PC-3 (cell line): ENCODE data around the gene CDK5RAP2. TPM values are rescaled to one million over a fixed set of nuclear protein-coding genes. Genes with fewer than 3 reads are reported as not detected.

Source experiments
- ATAC-seq: fragments of 200-7000 bp; cut with Tn5 transposase; 2 replicates; pipeline ENCODE4 v1.9.1; 2020; ENCODE audit warnings: mild to moderate bottlenecking, moderate library complexity
- BruUV-seq: library from RNA; stranded (reverse); fragments of 400-500 nt; replicated peaks from 2 replicates; lab custom pipeline; 2021; lab: Mats Ljungman, UMichigan
- CTCF ChIA-PET: fragments of 300-600 bp; sonication (Branson Sonifier 250); formaldehyde crosslinking; loops from one replicate; lab custom pipeline; 2022; ENCODE audit warnings: antibody characterized with exemption; lab: Charles Lee
- POLR2A ChIA-PET: fragments of 300-600 bp; sonication (Branson Sonifier 250); formaldehyde crosslinking; loops from one replicate; lab custom pipeline; 2022; ENCODE audit warnings: antibody characterized with exemption; ENCODE audit not compliant: unreplicated experiment; lab: Charles Lee
- DNase-seq: peaks from one replicate; pipeline ENCODE4 v3.0.0-alpha.2; 2015
- H2AFZ ChIP-seq: fragments of 300-600 bp; sonication (generic); 2 replicates; pipeline ENCODE4 v1.6.0; 2016; ENCODE audit warnings: antibody characterized with exemption, low read length
- H3F3A ChIP-seq: fragments of 300-600 bp; sonication (generic); one replicate; pipeline ENCODE4 v1.6.0; 2017; ENCODE audit warnings: antibody characterized with exemption, low read length, control low read depth, mild to moderate bottlenecking; ENCODE audit not compliant: unreplicated experiment
- H3K27ac ChIP-seq: fragments of 300-600 bp; sonication (generic); 2 replicates; pipeline ENCODE4 v1.5.1; 2016; ENCODE audit warnings: mild to moderate bottlenecking, low read length
- H3K27me3 ChIP-seq: fragments of 300-600 bp; sonication (generic); 2 replicates; pipeline ENCODE4 v1.6.1; 2016; ENCODE audit warnings: low read length, mixed read lengths
- H3K36me3 ChIP-seq: fragments of 300-600 bp; sonication (generic); 2 replicates; pipeline ENCODE4 v1.6.1; 2016; ENCODE audit warnings: low read depth, mixed run types, low read length, mixed read lengths
- H3K4me1 ChIP-seq: fragments of 300-600 bp; sonication (generic); 2 replicates; pipeline ENCODE4 v1.5.1; 2016; ENCODE audit warnings: low read length; ENCODE audit not compliant: insufficient read depth
- H3K4me2 ChIP-seq: fragments of 300-600 bp; sonication (generic); 2 replicates; pipeline ENCODE4 v1.6.0; 2016; ENCODE audit warnings: low read length
- H3K4me3 ChIP-seq: fragments of 300-600 bp; sonication (generic); 2 replicates; pipeline ENCODE4 v1.5.1; 2016; ENCODE audit warnings: mild to moderate bottlenecking, low read length, mixed read lengths
- H3K79me2 ChIP-seq: fragments of 300-600 bp; sonication (generic); 2 replicates; pipeline ENCODE4 v1.6.1; 2017; ENCODE audit warnings: low read length, mixed read lengths
- H3K9ac ChIP-seq: fragments of 300-600 bp; sonication (generic); 2 replicates; pipeline ENCODE4 v1.6.0; 2016; ENCODE audit warnings: mild to moderate bottlenecking, low read length
- H3K9me2 ChIP-seq: fragments of 300-600 bp; sonication (generic); replicated peaks from 2 replicates; pipeline ENCODE4 v1.6.1; 2016; ENCODE audit warnings: mixed run types, low read length, mixed read lengths
- H3K9me3 ChIP-seq: fragments of 300-600 bp; sonication (generic); 2 replicates; pipeline ENCODE4 v1.6.1; 2016; ENCODE audit warnings: low read length, mixed read lengths
- H4K20me1 ChIP-seq: fragments of 300-600 bp; sonication (generic); 2 replicates; pipeline ENCODE4 v1.6.1; 2016; ENCODE audit warnings: low read length, mixed read lengths
- CTCF ChIP-seq: fragments of 300-600 bp; sonication (generic); conservative IDR thresholded peaks from 2 replicates; pipeline ENCODE4 v1.5.1; 2017; ENCODE audit warnings: antibody characterized with exemption, low read depth, mild to moderate bottlenecking, low read length
- EZH2 ChIP-seq: fragments of 300-600 bp; sonication (generic); IDR thresholded peaks from one replicate; pipeline ENCODE4 v1.6.1; 2017; ENCODE audit warnings: antibody characterized with exemption, mild to moderate bottlenecking, low read length; ENCODE audit not compliant: unreplicated experiment
- EZH2phosphoT487 ChIP-seq: fragments of 300-600 bp; sonication (generic); IDR thresholded peaks from 2 replicates; pipeline ENCODE4 v1.6.1; 2018; ENCODE audit warnings: mild to moderate bottlenecking, antibody characterized with exemption, low read length, borderline replicate concordance
- intact Hi-C: fragments of 100-400 bp; cut with micrococcal nuclease; formaldehyde crosslinking; loops from 2 replicates; pipeline ENCODE4 v1.9.0; 2023
- total RNA-seq: library from RNA; depleted of rRNA; stranded (reverse); fragments of >200 nt; gene quantifications from 2 replicates; pipeline ENCODE4 v1.2.3, GENCODE V29; 2014

The CDK5RAP2 gene
- total RNA-seq, 1 experiment from 2014 or later, result 37.4 TPM

GRCh38 chr9:120478208-120478607, 101.8 kb downstream of the CDK5RAP2 start:
- BruUV-seq, result no TSS peak
- peak; percentile 30; the same call in 1 of the 2 replicates for ATAC-seq
- CTCF ChIA-PET, result interaction anchor here (0.5 kb wide), 1 partner anchor 39 kb away, joined by 3 read pairs; no protein-coding TSS in a partner anchor
- Histone ChIP-seq H3K9me2 (no peaks in the 10 kb centered on the region), H3K27me3 (no peaks in the 10 kb centered on the region), H2AFZ (no peak overlapping the region), H3K4me1 (no peaks in the 10 kb centered on the region), H4K20me1 (no peaks in the 10 kb centered on the region), H3K27ac (peak overlapping the region; percentile 17; the same call in 1 of the 2 replicates), H3K9ac (no peak overlapping the region), H3K36me3 (peaks cover 19% of the 10 kb centered on the region), H3F3A (no peaks in the 10 kb centered on the region), H3K79me2 (no peaks in the 10 kb centered on the region), H3K9me3 (no peaks in the 10 kb centered on the region), H3K4me3 (no peak overlapping the region), H3K4me2 (no peak overlapping the region)
- POLR2A ChIA-PET, result no interaction called here
- TF ChIP-seq CTCF, result no peak
- no peak for TF ChIP-seq EZH2
- TF ChIP-seq EZH2phosphoT487, result no peak
- intact Hi-C loops, result loop anchor here (10.0 kb wide), 1 partner anchor 513 kb away; no protein-coding TSS in a partner anchor
- DNase-seq, result peak; percentile 16

GRCh38 chr9:120477534-120478001, 102.4 kb downstream of the CDK5RAP2 start:
- Histone ChIP-seq H3K79me2 (no peaks in the 10 kb centered on the region), H3K36me3 (peaks cover 18% of the 10 kb centered on the region), H3F3A (no peaks in the 10 kb centered on the region), H3K4me3 (no peak overlapping the region), H3K27me3 (no peaks in the 10 kb centered on the region), H4K20me1 (no peaks in the 10 kb centered on the region), H3K4me2 (no peak overlapping the region), H3K9me3 (no peaks in the 10 kb centered on the region), H3K9ac (no peak overlapping the region), H2AFZ (no peak overlapping the region), H3K27ac (no peak overlapping the region), H3K9me2 (no peaks in the 10 kb centered on the region), H3K4me1 (no peaks in the 10 kb centered on the region)
- DNase-seq (peak; percentile 63), ATAC-seq (peak; percentile 93)
- no TSS peak for BruUV-seq
- ChIA-PET POLR2A (no interaction called here), CTCF (interaction anchor here (0.5 to 1.1 kb wide), 5 partner anchors 8 to 169 kb away, joined by 3 to 4 read pairs (median 3); no protein-coding TSS in a partner anchor)
- intact Hi-C loops, result loop anchor here (10.0 kb wide), 1 partner anchor 513 kb away; no protein-coding TSS in a partner anchor
- TF ChIP-seq CTCF (peak; percentile 80), EZH2 (no peak)

- Histone ChIP-seq H4K20me1 (no peaks in the 10 kb centered on the region), H3K27me3 (no peaks in the 10 kb centered on the region), H3K9ac (no peak overlapping the region), H3K4me2 (no peak overlapping the region), H3K27ac (no peak overlapping the region), H3K9me3 (no peaks in the 10 kb centered on the region), H3K4me1 (no peaks in the 10 kb centered on the region), H3K9me2 (no peaks in the 10 kb centered on the region), H3K36me3 (peaks cover 23% of the 10 kb centered on the region), H3K4me3 (no peak overlapping the region), H2AFZ (no peak overlapping the region), H3F3A (no peaks in the 10 kb centered on the region), H3K79me2 (no peaks in the 10 kb centered on the region)
- DNase-seq (no peak), ATAC-seq (no peak)
- TF ChIP-seq EZH2 (no peak), EZH2phosphoT487 (no peak), CTCF (no peak)
- CTCF ChIA-PET, result no interaction called here
- POLR2A ChIA-PET, result no interaction called here
- intact Hi-C loops, result loop anchor here (10.0 kb wide), 1 partner anchor 511 kb away; no protein-coding TSS in a partner anchor
- BruUV-seq, result no TSS peak
These were observed 104.6 kb downstream of the CDK5RAP2 start for GRCh38 chr9:120475341-120475740.
